ENCODE measurements around the gene OXLD1.
A peak's percentile ranks its signal among the peaks of the same experiment; 100 is the strongest.

OXLD1 gene

GRCh38 chr17:81682565-81683207, 16.3 kb upstream of the OXLD1 start:
- DNase-seq: peak; percentile 13

GRCh38 chr17:81681672-81682071, 15.3 kb upstream of the OXLD1 start:
- DNase-seq: no peak

GRCh38 chr17:81680150-81680549, 13.7 kb upstream of the OXLD1 start:
- DNase-seq: no peak

- DNase-seq: no peak
These were observed 10.5 kb upstream of the OXLD1 start for GRCh38 chr17:81676906-81677305.

- DNase-seq: peak; percentile 22
These were observed 9.3 kb upstream of the OXLD1 start for GRCh38 chr17:81675515-81676221.

GRCh38 chr17:81673561-81674258, 7.3 kb upstream of the OXLD1 start:
- no peak for DNase-seq

GRCh38 chr17:81672954-81673353, 6.5 kb upstream of the OXLD1 start:
- no peak for DNase-seq

- no peak for DNase-seq
These were observed 6.1 kb upstream of the OXLD1 start for GRCh38 chr17:81672504-81672903.

GRCh38 chr17:81667754-81668153, 1.3 kb upstream of the OXLD1 start:
- no peak for DNase-seq

- DNase-seq: no peak
These were observed 388 bp downstream of the OXLD1 start for GRCh38 chr17:81666092-81666341.

GRCh38 chr17:81665205-81666091, 957 bp downstream of the OXLD1 start:
- DNase-seq: peak; percentile 17

GRCh38 chr17:81664051-81664470, 2.3 kb downstream of the OXLD1 start:
- DNase-seq: no peak

GRCh38 chr17:81662002-81662401, 4.4 kb downstream of the OXLD1 start:
- DNase-seq: no peak

- DNase-seq: no peak
These were observed 6.0 kb downstream of the OXLD1 start for GRCh38 chr17:81660441-81660840.

GRCh38 chr17:81659038-81659437, 7.4 kb downstream of the OXLD1 start:
- DNase-seq: no peak

- DNase-seq: no peak
These were observed 9.6 kb downstream of the OXLD1 start for GRCh38 chr17:81656835-81657234.

- DNase-seq: no peak
These were observed 10.2 kb downstream of the OXLD1 start, which contains the start of gene PDE6G for GRCh38 chr17:81656118-81656743. TSS of gene PDE6G (minus strand) at chr17:81656542. CDS start at chr17:81653305, 3,237 bp downstream.

GRCh38 chr17:81655378-81656117, 10.9 kb downstream of the OXLD1 start:
- no peak for DNase-seq

- no peak for DNase-seq
These were observed 13.3 kb downstream of the OXLD1 start for GRCh38 chr17:81652906-81653771.

- DNase-seq: peak; percentile 77
These were observed 14.7 kb downstream of the OXLD1 start for GRCh38 chr17:81651692-81652091.

- DNase-seq: no peak
These were observed 15.5 kb downstream of the OXLD1 start for GRCh38 chr17:81650951-81651350.

All from fibroblast of skin of abdomen (primary cell).